Caki2 (cell line): ENCODE results near the gene GRM7. TPM values are rescaled to one million over a fixed set of nuclear protein-coding genes. Genes with fewer than 3 reads are reported as not detected.
A peak's percentile ranks its signal among the peaks of the same experiment; 100 is the strongest.

ENCODE experiments used
- DNase-seq: peaks from one replicate; pipeline ENCODE4 v3.0.0-alpha.2; 2015; ENCODE audit warnings: low read depth
- in situ Hi-C: cut with HindIII; loops from 2 replicates; pipeline ENCODE4 v1.10.0; 2016; ENCODE audit warnings: low sequenced_read_pairs, low pct_unique_long_range_greater_than_20kb, mixed read lengths
- total RNA-seq: library from RNA; depleted of rRNA; stranded (reverse); fragments of >200 nt; shearing (Covaris generic); gene quantifications from 2 replicates; pipeline ENCODE4 v1.2.3, GENCODE V29; 2014; ENCODE audit warnings: low replicate concordance

Gene GRM7
- total RNA-seq, 1 experiment from 2014 or later, result not detected

DNA sequence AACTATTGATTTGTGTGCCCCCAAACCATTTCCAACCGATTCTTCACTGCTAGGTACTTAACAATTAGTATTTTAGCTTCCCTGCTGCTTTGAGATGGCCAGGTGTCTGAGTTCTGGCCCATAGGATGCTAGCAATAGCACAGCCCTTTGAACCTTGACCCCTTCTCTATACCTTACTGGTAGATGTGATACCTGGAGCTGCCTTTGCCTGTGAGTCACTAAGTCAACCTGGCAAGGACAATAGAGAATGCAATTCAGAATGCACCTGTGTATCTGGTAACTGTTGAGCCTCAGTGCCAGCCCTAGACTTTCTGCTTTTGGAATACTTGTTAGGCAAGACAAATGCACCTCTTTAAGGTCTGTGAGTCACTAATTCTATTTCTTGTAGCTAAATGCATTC is 467.4 kb downstream of the GRM7 start:
- in situ Hi-C loops, result no loop called here
- DNase-seq, result no peak

DNA sequence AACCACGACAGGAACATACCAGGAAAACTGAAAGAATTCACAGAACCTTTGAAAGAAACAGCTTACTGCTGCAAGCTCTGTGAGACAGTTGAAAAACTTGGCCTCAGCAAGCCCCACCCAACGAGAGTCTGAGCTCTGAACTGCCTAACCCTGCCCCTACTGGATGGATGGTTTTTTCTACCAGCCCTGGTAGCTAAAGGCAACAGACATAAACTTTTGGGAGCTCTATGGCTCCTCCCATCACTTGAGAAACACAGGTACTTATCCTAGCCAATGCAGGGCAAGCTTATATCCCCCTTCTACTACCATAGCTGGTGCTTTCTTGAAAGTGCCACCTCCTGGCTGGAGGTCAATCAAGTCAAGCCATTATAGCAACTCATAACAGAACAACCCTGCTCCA is 471.8 kb downstream of the GRM7 start:
- DNase-seq, result no peak
- in situ Hi-C loops, result no loop called here

DNA sequence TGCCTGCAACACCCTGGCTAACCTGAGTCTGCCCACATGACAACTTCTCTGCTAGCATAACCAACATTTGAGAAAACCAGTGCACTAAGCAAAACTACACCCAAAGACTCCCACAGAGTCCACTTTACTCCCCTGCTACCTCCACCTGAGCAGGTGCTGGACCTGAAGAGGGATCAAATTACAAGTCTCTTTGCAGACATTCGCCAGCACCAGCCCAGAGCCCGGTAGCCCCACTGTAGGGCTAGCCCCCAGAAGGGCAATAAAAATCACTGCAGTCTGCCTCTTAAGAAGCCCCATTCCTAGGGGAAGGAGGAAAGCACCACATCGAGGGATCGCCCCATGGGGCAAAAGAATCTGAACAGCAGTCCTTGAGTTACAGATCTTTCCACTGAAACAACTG is 472.2 kb downstream of the GRM7 start:
- in situ Hi-C loops, result no loop called here
- no peak for DNase-seq

DNA sequence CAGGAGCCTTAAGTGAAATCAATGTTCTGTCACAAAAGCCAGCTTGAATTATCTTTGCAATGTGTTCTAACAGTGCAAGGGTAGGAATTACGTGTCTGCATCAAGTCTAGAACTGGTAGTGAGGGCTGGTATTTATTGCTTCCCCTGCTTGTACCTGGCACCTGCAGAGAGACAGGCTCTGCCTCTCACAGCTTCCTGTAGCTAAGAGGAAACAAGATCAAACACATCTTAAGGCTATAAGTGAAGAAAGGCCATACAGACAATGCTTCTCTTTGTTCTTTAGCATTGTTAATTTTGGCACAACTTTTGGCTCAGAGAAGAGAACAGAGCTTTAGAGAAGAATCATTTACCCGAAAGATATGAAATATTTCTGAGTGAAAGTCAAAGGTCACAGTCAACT is 479.9 kb downstream of the GRM7 start:
- in situ Hi-C loops, result no loop called here
- DNase-seq, result no peak

DNA sequence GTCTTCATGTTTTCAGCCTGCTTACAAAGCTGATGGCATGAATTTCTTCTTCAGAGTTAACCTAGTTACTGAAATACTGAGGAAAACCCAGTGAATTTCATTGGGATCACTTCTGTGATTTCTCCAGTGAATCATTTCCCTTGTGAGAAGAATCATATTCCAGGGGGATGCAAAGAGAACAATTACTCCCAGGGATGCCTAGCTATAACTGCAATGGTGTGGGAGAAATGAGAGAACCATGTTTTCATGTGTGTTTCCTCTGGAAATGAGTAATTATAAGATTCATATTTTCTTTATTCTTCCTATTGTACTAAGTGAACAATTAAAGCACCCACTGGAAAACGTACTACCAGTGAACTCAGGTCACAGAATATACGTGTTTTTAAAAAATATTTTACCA is 485.4 kb downstream of the GRM7 start:
- DNase-seq, result no peak
- in situ Hi-C loops, result no loop called here

DNA sequence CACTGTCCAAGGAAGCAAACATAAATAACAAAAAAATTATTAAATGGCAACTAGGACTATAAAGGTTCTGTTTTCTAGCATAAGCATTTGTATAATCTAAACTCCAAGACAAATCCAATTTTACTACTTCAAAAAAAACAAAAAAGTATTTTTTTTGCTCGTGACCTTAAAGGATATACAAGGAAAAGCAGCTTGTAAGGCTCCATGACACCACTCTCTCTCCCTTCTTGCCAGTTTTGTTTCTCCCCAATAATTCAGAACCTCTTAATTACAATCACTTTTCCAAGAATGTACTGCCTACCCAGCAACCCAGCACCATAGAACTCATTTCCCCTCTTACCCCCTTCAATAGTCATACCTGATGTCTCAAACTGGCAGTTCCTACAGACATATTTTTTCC is 496.2 kb downstream of the GRM7 start:
- in situ Hi-C loops, result no loop called here
- no peak for DNase-seq

DNA sequence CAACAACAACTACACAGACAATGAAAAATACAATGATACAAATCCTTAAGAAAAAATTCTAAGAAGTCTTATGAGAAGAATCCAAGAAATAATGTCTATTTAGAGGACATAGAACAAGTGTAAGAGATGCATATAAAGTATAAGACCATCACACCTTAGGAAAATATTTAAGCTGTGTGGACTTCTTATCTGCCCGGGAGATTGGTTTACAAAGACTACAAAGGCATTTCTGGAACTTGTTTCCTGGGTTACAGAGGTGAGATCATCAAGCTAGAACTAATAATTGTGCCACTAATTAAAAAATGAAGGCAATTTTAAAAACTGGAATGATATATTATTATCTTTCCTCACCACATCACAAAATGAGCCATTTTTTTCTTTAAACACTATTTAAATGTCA is 507.1 kb downstream of the GRM7 start:
- no peak for DNase-seq
- in situ Hi-C loops, result no loop called here

DNA sequence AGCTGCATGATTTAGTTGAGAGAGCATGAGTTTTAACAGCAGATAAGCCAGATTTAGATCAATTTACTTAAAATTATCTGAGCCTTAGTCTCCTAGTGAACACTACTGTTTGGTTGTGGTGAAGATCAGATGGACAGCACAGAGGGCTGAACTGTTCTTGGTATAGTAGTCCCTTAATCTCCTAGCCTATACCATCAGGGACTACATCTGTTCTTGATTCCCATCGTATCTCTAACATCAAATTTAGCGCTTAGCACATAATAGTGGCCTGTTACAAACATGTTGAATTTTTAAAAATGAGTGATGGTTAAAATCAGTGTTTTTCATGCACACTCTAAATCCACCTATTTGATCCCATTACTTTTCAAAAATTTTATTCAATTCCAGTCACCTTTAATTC is 507.7 kb downstream of the GRM7 start:
- DNase-seq, result no peak
- in situ Hi-C loops, result no loop called here

DNA sequence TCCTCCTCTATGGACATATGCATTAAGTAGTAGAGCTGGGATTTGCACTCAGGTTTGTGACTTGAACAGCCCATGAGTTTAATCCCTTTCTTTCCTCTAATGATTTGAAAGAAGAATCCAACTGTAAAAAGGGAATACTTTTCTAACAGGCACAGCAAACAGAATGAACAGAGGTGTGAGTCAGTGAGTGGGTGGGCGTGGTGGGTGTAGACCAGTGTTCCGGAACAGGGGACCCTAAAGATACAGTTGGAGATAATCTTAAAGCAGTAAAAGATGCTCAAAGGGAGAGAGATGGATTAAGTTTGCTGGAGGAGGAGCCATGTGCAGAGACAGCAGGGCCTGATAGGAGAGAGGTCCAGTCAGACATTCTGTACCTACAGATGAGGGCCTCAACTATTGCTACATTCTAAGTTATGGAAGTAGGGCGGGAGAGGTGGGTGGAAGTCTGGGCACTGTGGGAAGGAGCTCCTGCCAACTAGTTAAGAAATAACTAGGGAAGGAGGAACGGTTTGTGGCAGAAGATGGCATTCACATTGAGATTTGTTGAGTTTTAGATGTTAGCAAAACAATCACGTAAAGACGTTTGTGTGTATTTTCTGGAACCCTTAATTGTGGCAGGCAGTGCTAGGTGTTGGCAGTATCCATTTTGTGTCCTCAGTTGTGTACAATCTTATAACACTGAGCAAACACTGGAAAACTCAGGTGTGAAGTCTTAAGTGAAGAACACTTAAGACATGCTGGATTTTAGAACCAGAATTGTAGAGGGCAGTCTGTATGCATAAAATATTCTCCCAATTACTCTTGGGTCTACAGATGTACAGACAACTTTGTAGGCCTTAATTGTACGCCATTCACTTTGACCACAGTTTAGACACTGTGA is 511.0 kb downstream of the GRM7 start:
- DNase-seq, result no peak
- in situ Hi-C loops, result no loop called here

DNA sequence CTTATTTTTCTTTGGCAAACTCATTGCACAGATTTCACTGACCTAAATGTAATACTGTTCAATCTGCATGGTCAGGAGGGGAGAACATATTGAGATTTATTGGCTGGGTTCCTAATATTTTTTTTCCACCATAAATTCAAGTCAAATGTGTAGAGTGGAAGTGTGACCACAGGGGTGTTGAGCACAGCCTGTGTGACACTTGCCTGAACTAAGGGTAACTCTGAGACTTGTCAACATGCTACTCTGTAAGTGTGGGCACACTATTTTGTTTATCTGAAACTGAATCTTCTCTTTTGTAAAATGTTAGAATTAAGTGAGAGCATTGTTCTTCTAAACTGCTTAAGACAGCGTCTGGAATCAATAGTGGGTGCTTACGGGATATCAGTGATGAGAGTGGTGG is 516.2 kb downstream of the GRM7 start:
- in situ Hi-C loops, result no loop called here
- DNase-seq, result no peak

DNA sequence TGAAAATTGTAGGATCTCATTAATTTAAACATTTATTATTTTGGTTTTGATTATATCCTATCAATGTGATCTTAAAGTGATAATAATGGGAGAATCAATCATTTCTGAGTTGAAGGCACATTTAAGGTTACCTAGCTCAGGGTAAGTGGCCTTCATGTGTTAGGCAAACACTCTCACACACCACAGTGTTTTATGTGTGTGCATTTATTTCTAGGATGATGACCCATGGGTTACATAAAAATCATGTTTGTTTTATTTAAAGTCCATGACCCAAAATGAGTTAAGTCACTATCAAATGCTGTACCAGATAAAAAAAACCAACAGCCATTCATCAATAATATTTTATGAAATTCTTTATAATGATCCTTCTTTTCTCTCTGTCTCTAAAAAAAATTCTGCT is 520.8 kb downstream of the GRM7 start:
- in situ Hi-C loops, result no loop called here

DNA sequence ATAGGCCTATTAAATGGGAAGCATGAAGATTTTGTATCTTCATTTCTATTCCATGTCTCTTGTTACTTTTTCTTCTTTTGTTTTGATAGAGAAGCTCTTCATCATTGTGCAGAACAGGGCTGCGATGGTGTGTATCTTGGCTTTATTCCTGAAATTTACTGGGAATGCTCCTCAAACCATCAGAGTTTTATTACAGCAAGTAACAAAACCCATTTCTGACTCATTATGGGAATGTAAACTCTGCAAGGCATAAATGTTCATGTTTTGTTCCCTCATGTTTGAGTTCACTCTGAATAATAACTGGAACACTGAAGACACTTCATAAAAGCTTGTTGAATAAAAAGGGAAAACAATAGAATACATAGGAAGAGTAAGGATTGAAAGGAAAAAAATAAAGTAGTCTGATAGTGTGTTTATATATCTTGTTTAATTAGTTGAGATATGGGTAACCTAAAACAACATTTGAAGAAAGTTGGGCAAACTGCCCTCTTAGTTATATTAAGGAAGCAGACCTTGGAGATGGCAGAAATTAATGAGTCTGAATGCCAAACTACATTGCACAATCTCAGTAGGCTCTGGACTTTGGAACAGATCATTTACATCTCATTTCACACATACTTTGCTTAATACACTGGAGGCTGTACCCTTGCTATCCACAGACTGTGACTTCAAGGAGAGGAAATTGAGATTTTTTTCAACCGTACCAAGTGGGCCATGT is 521.5 kb downstream of the GRM7 start:
- in situ Hi-C loops, result no loop called here
- DNase-seq, result peak; percentile 88

More for the DNA sequence above, 520.8 kb downstream of the GRM7 start:
- DNase-seq, result no peak

DNA sequence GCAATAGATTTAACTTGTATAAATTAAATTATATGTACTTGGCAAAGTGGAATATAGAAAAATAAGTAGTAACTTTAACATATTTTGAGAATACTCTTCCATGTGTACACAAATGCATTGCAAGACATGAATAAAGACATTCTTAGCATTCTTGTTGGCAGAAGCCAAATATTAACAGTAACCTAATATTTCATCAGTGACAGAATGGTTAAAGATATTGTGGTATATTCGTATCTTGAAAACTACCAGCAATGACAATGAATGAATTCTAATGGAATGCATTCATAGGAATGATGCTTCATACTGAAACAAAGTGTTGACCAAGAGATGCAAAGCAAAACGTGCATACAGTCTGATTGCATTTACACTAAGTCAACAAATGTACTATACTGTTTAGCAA is 524.7 kb downstream of the GRM7 start:
- in situ Hi-C loops, result no loop called here
- no peak for DNase-seq

DNA sequence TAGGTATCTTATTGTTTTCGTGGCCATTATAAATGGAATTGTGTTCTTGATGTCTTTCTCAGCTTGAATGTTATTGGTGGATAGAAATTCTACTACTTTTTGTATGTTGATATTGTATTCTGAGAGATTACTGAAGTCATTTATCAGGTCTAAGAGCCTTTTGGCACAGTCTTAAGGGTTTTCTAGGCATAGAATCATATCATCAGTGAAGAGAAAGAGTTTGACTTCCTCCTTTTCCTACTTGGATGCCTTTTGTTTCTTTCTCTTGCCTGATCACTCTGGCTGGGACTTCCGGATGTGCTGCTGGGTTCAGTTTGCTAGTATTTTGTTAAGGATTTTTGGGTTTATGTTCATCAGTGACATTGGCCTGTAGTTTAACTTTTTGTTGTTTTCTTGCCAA is 527.1 kb downstream of the GRM7 start:
- no peak for DNase-seq
- in situ Hi-C loops, result no loop called here

DNA sequence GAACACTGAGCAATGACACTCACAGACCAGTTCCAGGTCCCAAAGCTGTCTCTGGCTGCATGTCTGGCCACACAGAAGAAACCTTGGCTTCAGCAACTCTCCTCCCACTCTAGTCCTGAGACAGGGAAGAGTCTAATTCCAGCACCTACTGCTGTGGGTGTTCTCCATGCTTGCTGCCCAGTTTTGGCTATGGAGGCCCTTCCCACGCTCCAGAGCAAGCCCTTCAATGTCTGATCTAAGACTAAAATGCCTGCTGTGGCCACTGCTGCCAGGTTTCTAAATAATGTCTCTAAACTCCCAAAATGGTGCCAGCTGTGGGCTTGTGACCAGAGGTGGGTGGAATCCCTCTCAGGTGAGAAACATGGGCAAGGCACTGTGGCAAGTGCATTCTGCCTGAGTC is 531.3 kb downstream of the GRM7 start:
- no peak for DNase-seq
- in situ Hi-C loops, result no loop called here

DNA sequence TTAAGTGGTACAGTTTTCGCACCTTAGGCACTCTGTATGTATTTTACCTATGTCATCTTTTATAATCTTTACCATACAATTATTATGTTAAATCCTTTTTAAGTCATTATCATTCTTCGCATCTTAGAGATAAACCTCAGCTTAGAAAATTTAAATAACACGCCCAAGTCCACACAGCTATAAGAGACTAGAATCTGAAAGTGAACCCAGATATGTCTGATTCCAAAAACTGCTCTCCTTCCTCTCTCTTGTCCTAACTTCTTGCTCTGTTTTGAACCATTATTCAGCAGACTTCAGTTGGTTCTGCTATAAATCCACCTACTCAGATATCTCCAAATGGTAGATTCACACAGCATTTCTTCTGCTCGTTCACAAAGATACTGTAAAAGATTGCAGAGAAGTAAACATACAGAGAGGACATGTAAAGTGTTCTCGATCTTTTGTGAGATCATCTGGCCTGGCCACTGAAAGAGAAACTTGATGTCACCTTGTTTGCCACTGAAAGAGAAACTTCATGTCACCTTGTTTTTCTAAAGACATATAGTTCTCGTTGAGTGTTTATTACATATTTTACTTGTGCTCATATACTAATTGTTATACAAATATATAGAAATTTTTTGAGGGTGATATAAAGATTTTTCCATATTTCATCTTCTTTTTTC is 533.2 kb downstream of the GRM7 start:
- DNase-seq, result no peak
- in situ Hi-C loops, result no loop called here

DNA sequence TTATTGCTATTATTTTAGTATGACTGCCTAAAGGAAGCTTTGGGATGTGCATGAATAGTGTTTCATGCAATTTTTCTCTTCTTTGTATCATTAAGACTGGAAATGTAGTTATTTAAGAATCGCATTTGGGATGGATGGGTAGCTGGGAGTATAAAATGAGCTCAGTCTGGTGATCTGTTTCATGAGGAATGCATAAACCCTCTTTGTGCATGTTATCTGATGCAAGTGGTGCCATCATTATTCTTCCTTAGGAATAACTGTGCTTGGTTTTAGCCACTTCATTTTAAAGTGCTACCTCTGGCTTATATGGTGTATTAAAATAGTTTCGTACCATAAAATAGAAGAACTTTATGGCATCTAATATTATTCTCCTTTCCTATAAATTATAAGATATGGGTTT is 535.6 kb downstream of the GRM7 start:
- in situ Hi-C loops, result no loop called here

DNA sequence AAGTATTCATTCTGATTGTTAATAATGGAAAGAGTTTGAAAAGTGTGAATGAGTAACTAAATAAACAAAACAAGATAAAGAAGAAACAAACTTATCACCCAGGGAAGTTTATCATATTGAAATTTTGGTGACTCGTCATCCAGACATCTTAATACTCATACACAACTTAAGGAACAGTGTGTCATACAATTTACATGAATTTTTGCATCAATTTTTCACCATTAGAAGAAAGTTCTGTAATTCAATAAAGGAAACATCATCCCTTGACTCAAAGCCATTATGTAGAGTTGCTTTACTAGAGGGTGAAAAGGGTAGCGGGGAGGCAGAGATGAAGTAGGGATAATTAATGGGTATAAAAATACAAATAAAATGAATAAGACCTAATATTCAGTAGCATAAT is 536.2 kb downstream of the GRM7 start:
- no peak for DNase-seq
- in situ Hi-C loops, result no loop called here

More for the DNA sequence above, 535.6 kb downstream of the GRM7 start:
- DNase-seq, result no peak

DNA sequence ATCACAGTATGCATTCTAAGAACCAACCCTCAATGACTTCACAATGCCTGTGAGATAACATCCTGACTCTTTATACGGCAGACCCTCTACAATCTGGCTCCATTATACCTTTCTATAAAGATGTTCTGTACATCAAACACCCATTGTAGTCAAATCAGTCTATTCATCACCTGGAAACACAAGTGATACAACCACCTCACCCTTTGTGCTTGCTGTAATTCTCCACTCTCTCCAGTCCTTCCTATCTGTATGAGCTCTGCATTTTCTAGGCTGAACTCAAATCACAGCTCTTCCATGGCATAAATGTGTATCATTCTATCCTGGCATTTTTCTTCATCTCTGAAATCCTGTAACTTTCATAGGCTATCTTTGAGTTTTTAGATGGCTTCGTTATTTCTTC is 539.4 kb downstream of the GRM7 start:
- no peak for DNase-seq
- in situ Hi-C loops, result no loop called here
